Omental fat pad (tissue), 4 donors: ENCODE measurements around the gene FOXP4. TPM values are rescaled to one million over a fixed set of nuclear protein-coding genes. Genes with fewer than 3 reads are reported as not detected.

Experiments
- ATAC-seq: fragments of 150-250 bp; one replicate; pipeline ENCODE4 v1.9.1; 2016; ENCODE audit warnings: mild to moderate bottlenecking, moderate library complexity; ENCODE audit not compliant: low FRiP score
- DNase-seq: peaks from one replicate; pipeline ENCODE4 v3.0.0-alpha.2; 2019; ENCODE audit warnings: low spot score
- CTCF ChIP-seq, 3 donors: fragments of 450-650 bp; IDR thresholded peaks; one replicate each; pipeline ENCODE4 v1.5.1; 2016 to 2017; ENCODE audit warnings: antibody characterized with exemption in 3 of 3, mild to moderate bottlenecking in 3 of 3, moderate library complexity in 2 of 3
- total RNA-seq, 4 donors: library from RNA; depleted of rRNA; stranded (reverse); fragments of >200 nt; gene quantifications; one replicate each; pipeline ENCODE4 v1.1.0, GENCODE V29; 2016

The FOXP4 gene
- total RNA-seq, 4 donors from 2014 or later, result 3.6 to 9.0 (median 5.5) TPM

GRCh38 chr6:41571021-41571780 lies 25.0 kb downstream of the FOXP4 start:
- TF ChIP-seq CTCF (IDR thresholded peaks at IDR 0.05), result no peak
- DNase-seq (no peak), ATAC-seq (no peak)

GRCh38 chr6:41572613-41573012 lies 26.4 kb downstream of the FOXP4 start:
- no peak for DNase-seq
- no peak for ATAC-seq
- no peak for TF ChIP-seq CTCF (IDR thresholded peaks at IDR 0.05)

GRCh38 chr6:41573276-41573675 lies 27.1 kb downstream of the FOXP4 start:
- no peak for TF ChIP-seq CTCF (IDR thresholded peaks at IDR 0.05)
- no peak for ATAC-seq
- DNase-seq, result no peak

- ATAC-seq (no peak), DNase-seq (no peak)
- TF ChIP-seq CTCF (IDR thresholded peaks at IDR 0.05), result no peak
These were observed 27.8 kb downstream of the FOXP4 start for GRCh38 chr6:41573985-41574384.

- no peak for TF ChIP-seq CTCF (IDR thresholded peaks at IDR 0.05)
- ATAC-seq (no peak), DNase-seq (no peak)
These were observed 29.4 kb downstream of the FOXP4 start for GRCh38 chr6:41575598-41575997.

GRCh38 chr6:41576667-41577066 lies 30.5 kb downstream of the FOXP4 start:
- no peak for TF ChIP-seq CTCF (IDR thresholded peaks at IDR 0.05)
- DNase-seq, result no peak
- ATAC-seq, result no peak
